H1 (cell line): Measurements from ENCODE around the gene HACD1. TPM values are rescaled to one million over a fixed set of nuclear protein-coding genes. Genes with fewer than 3 reads are reported as not detected.
"Not testable (repeated sequence)": the region's sequence is repeated elsewhere in the genome, so short reads cannot be mapped to it uniquely, and the experiment has no call there.

Experiments
- CTCF ChIA-PET: fragments of 300-600 bp; sonication (Branson Sonifier 250); formaldehyde crosslinking; loops from one replicate; lab custom pipeline; 2021; ENCODE audit not compliant: partially characterized antibody; lab: Charles Lee
- POLR2A ChIA-PET: fragments of 300-600 bp; sonication (Branson Sonifier 250); formaldehyde crosslinking; loops from one replicate; lab custom pipeline; 2021; ENCODE audit warnings: inconsistent platforms; ENCODE audit not compliant: partially characterized antibody; lab: Charles Lee
- DNase-seq, 2 experiments: peaks; one replicate each; pipeline versions ENCODE4 v3.0.0 to v3.0.0-alpha.2; 2010 to 2022; ENCODE audit warnings: low spot score in 2 of 2, low read depth in 1 of 2, mixed read lengths in 1 of 2
- FAIRE-seq: peaks from 2 replicates; lab custom pipeline; 2011; peaks lifted over from hg19 to GRCh38; lab: Jason Lieb, UNC
- H2AFZ ChIP-seq: 2 replicates; pipeline ENCODE4 v1.8.1; 2012; ENCODE audit warnings: low read length, inconsistent platforms
- H2AK5ac ChIP-seq: 2 replicates; pipeline ENCODE4 v1.6.1; 2013; ENCODE audit warnings: low read depth, low read length
- H2BK120ac ChIP-seq: replicated peaks from 2 replicates; pipeline ENCODE3; 2013; ENCODE audit warnings: low read depth, low read length, inconsistent platforms
- H2BK12ac ChIP-seq: 2 replicates; pipeline ENCODE4 v1.6.1; 2013; ENCODE audit warnings: low read depth, low read length
- H2BK15ac ChIP-seq: 2 replicates; pipeline ENCODE4 v1.6.1; 2013; ENCODE audit warnings: low read length
- H2BK20ac ChIP-seq: 2 replicates; pipeline ENCODE4 v1.6.1; 2013; ENCODE audit warnings: low read length
- H2BK5ac ChIP-seq: 2 replicates; pipeline ENCODE4 v1.6.1; 2013; ENCODE audit warnings: low read depth, low read length
- H3K14ac ChIP-seq: 2 replicates; pipeline ENCODE4 v1.6.1; 2013; ENCODE audit warnings: inconsistent platforms; ENCODE audit not compliant: insufficient read length
- H3K18ac ChIP-seq: 2 replicates; pipeline ENCODE4 v1.6.1; 2013; ENCODE audit warnings: low read length; ENCODE audit errors: extremely low read depth
- H3K23ac ChIP-seq: 2 replicates; pipeline ENCODE4 v1.6.1; 2013; ENCODE audit warnings: inconsistent platforms; ENCODE audit not compliant: insufficient read length
- H3K23me2 ChIP-seq: 2 replicates; pipeline ENCODE4 v1.6.1; 2013; ENCODE audit warnings: low read depth, low read length
- H3K27ac ChIP-seq: 2 replicates; pipeline ENCODE4 v1.6.1; 2011; ENCODE audit warnings: low read depth, low read length, inconsistent platforms
- H3K27me3 ChIP-seq, 4 experiments: replicated peaks in 1 of 4; 1 replicate in 1 of 4; 2 replicates in 3 of 4; pipeline versions ENCODE4 v1.6.1 to v1.8.1; 2011 to 2013; ENCODE audit warnings: low read length in 3 of 4, mild to moderate bottlenecking in 3 of 4, inconsistent platforms in 2 of 4, mixed read lengths in 2 of 4, moderate library complexity in 1 of 4; ENCODE audit not compliant: control insufficient read depth in 3 of 4, insufficient read depth in 3 of 4; ENCODE audit errors: extremely low read depth in 1 of 4
- H3K36me3 ChIP-seq, 4 experiments: 2 replicates each; pipeline versions ENCODE4 v1.6.1 to v1.8.1; 2011 to 2013; ENCODE audit warnings: mild to moderate bottlenecking in 4 of 4, low read length in 3 of 4, moderate library complexity in 2 of 4, control low read depth in 1 of 4, inconsistent platforms in 1 of 4; ENCODE audit not compliant: insufficient read depth in 4 of 4, control insufficient read depth in 2 of 4
- H3K4ac ChIP-seq: replicated peaks from 2 replicates; pipeline ENCODE3; 2013; ENCODE audit warnings: low read length, low read depth, mixed read lengths, inconsistent platforms; ENCODE audit not compliant: insufficient read length
- H3K4me1 ChIP-seq, 4 experiments: replicated peaks in 1 of 4; 1 replicate in 1 of 4; 2 replicates in 3 of 4; pipeline versions ENCODE4 v1.6.1 to v1.8.1; 2011 to 2013; ENCODE audit warnings: low read length in 3 of 4, inconsistent platforms in 2 of 4, mixed read lengths in 1 of 4; ENCODE audit not compliant: insufficient read depth in 4 of 4, control insufficient read depth in 3 of 4
- H3K4me2 ChIP-seq, 2 experiments: 2 replicates each; pipeline versions ENCODE4 v1.6.1 to v1.8.1; 2011 to 2013; ENCODE audit warnings: low read depth in 2 of 2, low read length in 2 of 2, control low read depth in 1 of 2, inconsistent platforms in 1 of 2, mild to moderate bottlenecking in 1 of 2; ENCODE audit not compliant: insufficient read depth in 1 of 2
- H3K4me3 ChIP-seq, 4 experiments: fragments of 200-600, 300-600 bp in 1 of 4; sonication (generic), shearing (Covaris generic), sonication (Bioruptor Twin) in 1 of 4; 2 replicates each; pipeline versions ENCODE4 v1.5.1 to v1.8.1; 2011 to 2016; ENCODE audit warnings: low read length in 4 of 4, low read depth in 3 of 4, control low read depth in 2 of 4, inconsistent platforms in 2 of 4, mild to moderate bottlenecking in 2 of 4, mixed read lengths in 1 of 4, moderate library complexity in 1 of 4; ENCODE audit not compliant: insufficient read depth in 2 of 4; ENCODE audit errors: extremely low read depth in 1 of 4
- H3K56ac ChIP-seq: replicated peaks from 2 replicates; pipeline ENCODE3; 2013; ENCODE audit warnings: low read depth, mild to moderate bottlenecking, mixed read lengths, low read length, inconsistent platforms; ENCODE audit not compliant: insufficient read length
- H3K79me1 ChIP-seq: 2 replicates; pipeline ENCODE4 v1.6.1; 2013; ENCODE audit warnings: low read depth, low read length, control low read depth
- H3K79me2 ChIP-seq, 2 experiments: 2 replicates each; pipeline versions ENCODE4 v1.6.1 to v1.8.1; 2012 to 2013; ENCODE audit warnings: low read length in 2 of 2, mild to moderate bottlenecking in 2 of 2, inconsistent platforms in 1 of 2; ENCODE audit not compliant: insufficient read depth in 2 of 2, control insufficient read depth in 1 of 2
- H3K9ac ChIP-seq, 4 experiments: replicated peaks in 1 of 4; 1 replicate in 1 of 4; 2 replicates in 3 of 4; pipeline versions ENCODE4 v1.6.1 to v1.8.1; 2011 to 2013; ENCODE audit warnings: low read depth in 3 of 4, low read length in 3 of 4, control low read depth in 2 of 4, mild to moderate bottlenecking in 2 of 4, moderate library complexity in 2 of 4, inconsistent platforms in 1 of 4; ENCODE audit errors: extremely low read depth in 1 of 4
- H3K9me3 ChIP-seq, 2 experiments: 2 replicates each; pipeline versions ENCODE4 v1.6.1 to v1.8.1; 2012 to 2013; ENCODE audit warnings: mild to moderate bottlenecking in 2 of 2, moderate library complexity in 2 of 2, control low read depth in 1 of 2, inconsistent platforms in 1 of 2, low read depth in 1 of 2, low read length in 1 of 2, mixed read lengths in 1 of 2; ENCODE audit not compliant: insufficient read depth in 2 of 2
- H4K20me1 ChIP-seq, 2 experiments: replicated peaks in 1 of 2; 2 replicates each; pipeline versions ENCODE3 to v1.8.1; 2011 to 2013; ENCODE audit warnings: inconsistent platforms in 2 of 2, low read length in 2 of 2, mild to moderate bottlenecking in 1 of 2; ENCODE audit not compliant: insufficient read depth in 2 of 2, control insufficient read depth in 1 of 2
- H4K5ac ChIP-seq: 2 replicates; pipeline ENCODE4 v1.6.1; 2013; ENCODE audit warnings: low read length, low read depth, mixed read lengths, inconsistent platforms; ENCODE audit not compliant: insufficient read length
- H4K8ac ChIP-seq: 2 replicates; pipeline ENCODE4 v1.8.0; 2013; ENCODE audit warnings: mild to moderate bottlenecking, moderate library complexity, low read length, inconsistent platforms; ENCODE audit not compliant: insufficient read depth; ENCODE audit errors: extremely low read depth
- H4K91ac ChIP-seq: replicated peaks from 2 replicates; pipeline ENCODE3; 2013; ENCODE audit warnings: low read length, mixed read lengths, inconsistent platforms; ENCODE audit not compliant: insufficient read length
- whole genome bisulfite sequencing, 2 experiments: shearing (Covaris generic) in 1 of 2; methylation state at CpG; one replicate each; pipeline versions ENCODE4 v1.1.6 to v1.1.7; 2013 to 2015; ENCODE audit warnings: low lambda C conversion rate in 2 of 2, mixed read lengths in 2 of 2, inconsistent platforms in 1 of 2, low coverage in 1 of 2, missing lambda C conversion rate in 1 of 2; ENCODE audit not compliant: insufficient replicate concordance in 2 of 2, insufficient coverage in 1 of 2, insufficient read length in 1 of 2; ENCODE audit errors: extremely low coverage in 1 of 2, missing lambda C conversion rate in 1 of 2; 5-methylcytosine and 5-hydroxymethylcytosine counted together
- polyA plus RNA-seq, 7 experiments: library from polyadenylated mRNA; depleted of rRNA in 3 of 7; stranded (reverse) in 5 of 7; unstranded in 2 of 7; fragments of >200 nt in 5 of 7; fragments of 200-250 nt in 2 of 7; gene quantifications; 1 replicate in 5 of 7; 2 replicates in 1 of 7; 4 replicates in 1 of 7; pipeline versions ENCODE4 v1.2.1 to v1.2.3, GENCODE V29; 2011 to 2013; ENCODE audit warnings: missing spikeins in 2 of 7, mixed read lengths in 2 of 7
- total RNA-seq: library from RNA; stranded (reverse); fragmentation: NEBNext Ultra II Directional; extraction: Animal tissue kit (Norgen Biotek cat#: 25700); gene quantifications from 2 replicates; pipeline ENCODE4 v1.2.1, GENCODE V29; 2021

Gene HACD1
- total and polyA plus RNA-seq, 2 of the 8 experiments (the other 6 are each of a cell fraction or from before 2014, with no cell fraction given): 18.7 to 30.8 TPM

- H4K8ac ChIP-seq, H3K79me1 ChIP-seq, H4K5ac ChIP-seq, H3K18ac ChIP-seq, H4K20me1 ChIP-seq, FAIRE-seq, H2AFZ ChIP-seq, H3K23me2 ChIP-seq, H3K79me2 ChIP-seq, H2AK5ac ChIP-seq, H3K4me1 ChIP-seq, H2BK12ac ChIP-seq, H3K4me2 ChIP-seq, H3K27ac ChIP-seq, DNase-seq, H2BK15ac ChIP-seq, H3K27me3 ChIP-seq, H3K9me3 ChIP-seq, H4K91ac ChIP-seq, H3K14ac ChIP-seq, H3K23ac ChIP-seq, H2BK5ac ChIP-seq, H3K4ac ChIP-seq, H2BK20ac ChIP-seq, H3K9ac ChIP-seq, H2BK120ac ChIP-seq, H3K4me3 ChIP-seq, H3K56ac ChIP-seq, H3K36me3 ChIP-seq, CTCF ChIA-PET: not testable (repeated sequence)
- POLR2A ChIA-PET: interaction anchor here (0.6 kb wide), 1 partner anchor 621 kb away, joined by 3 read pairs; no protein-coding TSS in a partner anchor
- 100% methylated on average over 1 of the region's 1 CpG; no CpG with 5 or more reads in 1 of the 2 experiments for WGBS, 2 experiments
Measured at GRCh38 chr10:17589316-17589715, 27.9 kb downstream of the HACD1 start.
